ENCODE data around the gene MAMSTR.

DNA sequence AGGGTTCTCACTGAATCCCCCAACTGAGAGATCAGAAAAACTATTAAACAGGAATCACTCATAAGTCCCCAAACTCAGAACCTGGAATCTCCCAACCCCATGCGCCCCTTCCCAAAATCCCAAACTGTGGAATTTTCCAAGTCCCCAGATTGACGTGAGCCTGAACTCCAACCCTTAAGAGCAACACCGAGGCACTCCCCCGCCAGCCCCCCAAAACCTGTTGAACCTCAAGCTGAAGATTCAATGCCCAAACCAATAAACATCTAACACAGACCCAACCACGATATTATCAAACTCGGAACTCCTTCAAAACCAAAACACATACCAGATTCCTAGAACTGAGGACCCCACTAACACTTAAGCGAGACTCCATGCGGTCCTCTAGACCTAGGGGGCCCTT lies 26.6 kb upstream of the MAMSTR start:
- TF ChIP-seq POLR2A (IDR thresholded peaks at IDR 0.05; ENCODE audit: low read length) (no peak), GATA1 (IDR thresholded peaks at IDR 0.05; ENCODE audit: low read depth, low read length) (no peak)

All from erythroblast (primary cell).